GM23338 (cell line): ENCODE measurements around the gene ECE1. TPM values are rescaled to one million over a fixed set of nuclear protein-coding genes. Genes with fewer than 3 reads are reported as not detected.

Experiments used
- ATAC-seq: fragments of 200-7000 bp; cut with Tn5 transposase; 3 replicates; pipeline ENCODE4 v1.9.1; 2020
- DNase-seq: peaks from one replicate; pipeline ENCODE4 v3.0.0-alpha.2; 2015; ENCODE audit warnings: low spot score
- H2AFZ ChIP-seq: fragments of 200-600 bp; sonication (generic); 2 replicates; pipeline ENCODE4 v1.8.0; 2016; ENCODE audit warnings: antibody characterized with exemption, mild to moderate bottlenecking, moderate library complexity
- H3F3A ChIP-seq: fragments of 200-600 bp; sonication (generic); replicated peaks from 2 replicates; pipeline ENCODE4 v1.8.0; 2017; ENCODE audit warnings: antibody characterized with exemption, mixed run types, low read depth
- H3K27ac ChIP-seq: fragments of 200-600 bp; sonication (generic); 2 replicates; pipeline ENCODE4 v1.6.1; 2016; ENCODE audit warnings: low read depth
- H3K27me3 ChIP-seq: fragments of 200-600 bp; sonication (generic); 2 replicates; pipeline ENCODE4 v1.8.0; 2016; ENCODE audit warnings: mild to moderate bottlenecking, mixed run types, moderate library complexity; ENCODE audit not compliant: insufficient read depth
- H3K36me3 ChIP-seq: fragments of 200-600 bp; sonication (generic); 2 replicates; pipeline ENCODE4 v1.8.0; 2016; ENCODE audit warnings: mild to moderate bottlenecking; ENCODE audit not compliant: insufficient read depth
- H3K4me1 ChIP-seq: fragments of 200-600 bp; sonication (generic); 2 replicates; pipeline ENCODE4 v1.8.0; 2016; ENCODE audit warnings: mild to moderate bottlenecking, moderate library complexity; ENCODE audit not compliant: insufficient read depth
- H3K4me2 ChIP-seq: fragments of 200-600 bp; sonication (generic); 2 replicates; pipeline ENCODE4 v1.7.1; 2017; ENCODE audit warnings: mixed run types
- H3K4me3 ChIP-seq: fragments of 200-600 bp; sonication (generic); 2 replicates; pipeline ENCODE4 v1.6.1; 2016; ENCODE audit warnings: mixed run types
- H3K79me2 ChIP-seq: fragments of 200-600 bp; sonication (generic); replicated peaks from 2 replicates; pipeline ENCODE4 v1.8.0; 2017; ENCODE audit warnings: mild to moderate bottlenecking; ENCODE audit not compliant: insufficient read depth
- H3K9me2 ChIP-seq: fragments of 200-600 bp; sonication (generic); 2 replicates; pipeline ENCODE4 v1.8.0; 2017; ENCODE audit not compliant: insufficient read depth
- H4K20me1 ChIP-seq: fragments of 200-600 bp; sonication (generic); replicated peaks from 2 replicates; pipeline ENCODE4 v1.8.0; 2017; ENCODE audit warnings: mild to moderate bottlenecking; ENCODE audit not compliant: insufficient read depth
- H3K27ac Mint-ChIP-seq: 2 replicates; pipeline ENCODE4 v1.8.0; 2020; ENCODE audit warnings: inconsistent platforms, mild to moderate bottlenecking, moderate library complexity, mixed read lengths
- H3K27me3 Mint-ChIP-seq: 3 replicates; pipeline ENCODE4 v1.8.0; 2022; ENCODE audit warnings: low read depth, mild to moderate bottlenecking, moderate library complexity, mixed read lengths, inconsistent platforms; ENCODE audit not compliant: insufficient read depth, poor library complexity
- H3K36me3 Mint-ChIP-seq: 3 replicates; pipeline ENCODE4 v1.8.0; 2021; ENCODE audit warnings: low read depth, mild to moderate bottlenecking, inconsistent platforms, moderate library complexity, mixed read lengths
- H3K4me1 Mint-ChIP-seq: 3 replicates; pipeline ENCODE4 v1.8.0; 2020; ENCODE audit warnings: mild to moderate bottlenecking, inconsistent platforms, mixed read lengths
- H3K4me3 Mint-ChIP-seq: 3 replicates; pipeline ENCODE4 v1.8.0; 2021; ENCODE audit warnings: moderate library complexity, mild to moderate bottlenecking, inconsistent platforms, mixed read lengths
- H3K9me3 Mint-ChIP-seq: 3 replicates; pipeline ENCODE4 v1.8.0; 2020; ENCODE audit warnings: moderate library complexity, mild to moderate bottlenecking, inconsistent platforms, mixed read lengths
- CREB1 ChIP-seq: fragments of 250-450 bp; sonication (Bioruptor Pico); IDR thresholded peaks from 2 replicates; pipeline ENCODE4 v1.5.0; 2020; ENCODE audit warnings: low read depth, mild to moderate bottlenecking, moderate library complexity
- EZH2 ChIP-seq: fragments of 200-600 bp; sonication (generic); IDR thresholded peaks from one replicate; pipeline ENCODE4 v1.8.0; 2017; ENCODE audit warnings: antibody characterized with exemption, mild to moderate bottlenecking, low read depth; ENCODE audit not compliant: unreplicated experiment
- EZH2phosphoT487 ChIP-seq: fragments of 200-600 bp; sonication (generic); IDR thresholded peaks from one replicate; pipeline ENCODE4 v1.8.1; 2018; ENCODE audit warnings: antibody characterized with exemption; ENCODE audit not compliant: unreplicated experiment
- POLR2AphosphoS5 ChIP-seq: IDR thresholded peaks from 2 replicates; pipeline ENCODE4 v1.6.1; 2016; ENCODE audit warnings: antibody characterized with exemption, low read depth
- STAT1 ChIP-seq: IDR thresholded peaks from one replicate; pipeline ENCODE4 v1.6.1; 2016; ENCODE audit warnings: antibody characterized with exemption; ENCODE audit not compliant: unreplicated experiment
- ZNF331 ChIP-seq: fragments of 250-450 bp; sonication (Bioruptor Pico); IDR thresholded peaks from 2 replicates; pipeline ENCODE4 v1.5.0; 2020; ENCODE audit warnings: low read depth, mild to moderate bottlenecking, moderate library complexity
- ZNF462 ChIP-seq: fragments of 250-450 bp; sonication (Bioruptor Pico); IDR thresholded peaks from 2 replicates; pipeline ENCODE4 v1.5.0; 2020; ENCODE audit warnings: mild to moderate bottlenecking, moderate library complexity
- polyA plus RNA-seq: library from polyadenylated mRNA; unstranded; fragments of >200 nt; fragmentation: Nextera tagmentation; extraction: Ambion mirVana; gene quantifications from 2 replicates; pipeline ENCODE4 v1.2.1, GENCODE V29; 2016
- total RNA-seq: library from RNA; depleted of rRNA; stranded (reverse); fragments of >200 nt; shearing (Covaris generic); gene quantifications from 2 replicates; pipeline ENCODE4 v1.2.3, GENCODE V29; 2014

Gene ECE1
- total and polyA plus RNA-seq, 2 experiments from 2014 or later = 11.0 to 45.0 TPM

- peaks cover 31% of the 10 kb centered on the region for H4K20me1 ChIP-seq
- 0 out of 2 replicates have a peak, but pooled peaks cover 3% of the 10 kb centered on the region for H3F3A ChIP-seq
- peaks cover 12% of the 10 kb centered on the region; the same call in 2 of the 3 replicates for H3K36me3 Mint-ChIP-seq
- H3K4me3 Mint-ChIP-seq = peak within 1 kb of the TSS; percentile 84
- peaks cover 18% of the 10 kb centered on the region for H3K4me1 Mint-ChIP-seq
- DNase-seq (peak; percentile 99), ATAC-seq (peak; percentile 92)
- 0 out of 2 replicates have a peak within 1 kb of the TSS, but pooled peaks have one; percentile 7 for H3K27ac ChIP-seq
- H3K79me2 ChIP-seq = peaks cover 42% of the 10 kb centered on the region
- no peaks in the 10 kb centered on the region for H3K36me3 ChIP-seq
- no peaks in the 10 kb centered on the region for H3K9me2 ChIP-seq
- peak within 1 kb of the TSS; percentile 92 for H3K4me2 ChIP-seq
- 0 out of 2 replicates have a peak within 1 kb of the TSS, but pooled peaks have one; percentile 72 for H2AFZ ChIP-seq
- H3K4me3 ChIP-seq = peak within 1 kb of the TSS; percentile 96
- TF ChIP-seq STAT1 (no peak), CREB1 (CRISPR knock-in tag) (peak; percentile 43; the same call in 1 of the 2 replicates), POLR2AphosphoS5 (peak; percentile 92), EZH2phosphoT487 (no peak), ZNF331 (CRISPR knock-in tag) (no peak)
- peaks cover 18% of the 10 kb centered on the region for H3K4me1 ChIP-seq
- H3K27me3 ChIP-seq = peaks cover 21% of the 10 kb centered on the region; the same call in 1 of the 2 replicates
- H3K9me3 Mint-ChIP-seq = no peaks in the 10 kb centered on the region
- peak within 1 kb of the TSS; percentile 97 for H3K27ac Mint-ChIP-seq
- H3K27me3 Mint-ChIP-seq = peaks cover 20% of the 10 kb centered on the region
These were observed 113.4 kb downstream of the ECE1 start, which contains the start of gene EIF4G3 for GRCh38 chr1:21176586-21177555. EIF4G3 (minus strand) TSS chr1:21176897; CDS start chr1:21002742, 174,155 bp downstream.

- H3K4me1 Mint-ChIP-seq = peaks cover 18% of the 10 kb centered on the region
- H3K27me3 ChIP-seq = peaks cover 12% of the 10 kb centered on the region; the same call in 1 of the 2 replicates
- H3K4me2 ChIP-seq = peak overlapping the region; percentile 92
- peaks cover 4% of the 10 kb centered on the region; the same call in 1 of the 2 replicates for H3K36me3 ChIP-seq
- no peaks in the 10 kb centered on the region for H3K9me3 Mint-ChIP-seq
- peak overlapping the region; percentile 37 for H3K27ac Mint-ChIP-seq
- H3K4me1 ChIP-seq = peaks cover 18% of the 10 kb centered on the region
- H2AFZ ChIP-seq = no peak overlapping the region
- H3K27ac ChIP-seq = 0 out of 2 replicates have a peak overlapping the region, but pooled peaks have one; percentile 7
- H3K4me3 ChIP-seq = peak overlapping the region; percentile 96
- peaks cover 16% of the 10 kb centered on the region for H3K36me3 Mint-ChIP-seq
- H3K27me3 Mint-ChIP-seq = peaks cover 17% of the 10 kb centered on the region
- DNase-seq = peak; percentile 58
- peaks cover 31% of the 10 kb centered on the region for H4K20me1 ChIP-seq
- no peak for TF ChIP-seq ZNF462 (CRISPR knock-in tag)
- TF ChIP-seq EZH2 = no peak
- ATAC-seq = peak; percentile 49
- 0 out of 2 replicates have a peak, but pooled peaks cover 3% of the 10 kb centered on the region for H3F3A ChIP-seq
- peaks cover 51% of the 10 kb centered on the region for H3K79me2 ChIP-seq
- peak overlapping the region; percentile 83 for H3K4me3 Mint-ChIP-seq
- H3K9me2 ChIP-seq = no peaks in the 10 kb centered on the region
These were observed 114.3 kb downstream of the ECE1 start for GRCh38 chr1:21175670-21176581.
